Germinal center (tissue), 1 donor: ENCODE results near the gene NKIRAS2.

Source experiments
- DNase-seq: peaks from one replicate; pipeline ENCODE4 v3.0.0; 2012; ENCODE audit warnings: mixed read lengths, low spot score

The NKIRAS2 gene

GRCh38 chr17:42019509-42020404 is at the start of gene NKIRAS2:
TSS of gene NKIRAS2 (plus strand) at chr17:42020090. CDS start at chr17:42021578, 1,488 bp downstream.
- peak; percentile 94 for DNase-seq

GRCh38 chr17:41970901-41971331 is 49.0 kb upstream of the NKIRAS2 start:
- DNase-seq: no peak

GRCh38 chr17:41971721-41972523 is 48.0 kb upstream of the NKIRAS2 start:
- no peak for DNase-seq

GRCh38 chr17:41972571-41973407 is 47.1 kb upstream of the NKIRAS2 start:
- DNase-seq: no peak

- no peak for DNase-seq
These were observed 46.5 kb upstream of the NKIRAS2 start for GRCh38 chr17:41973408-41973811.

GRCh38 chr17:41974031-41974430 is 45.9 kb upstream of the NKIRAS2 start:
- no peak for DNase-seq

GRCh38 chr17:41974658-41975057 is 45.2 kb upstream of the NKIRAS2 start:
- no peak for DNase-seq

GRCh38 chr17:41975099-41976083 is 44.5 kb upstream of the NKIRAS2 start:
- no peak for DNase-seq

GRCh38 chr17:41976142-41976768 is 43.6 kb upstream of the NKIRAS2 start:
- no peak for DNase-seq

- DNase-seq: no peak
These were observed 41.9 kb upstream of the NKIRAS2 start for GRCh38 chr17:41977991-41978390.

- DNase-seq: no peak
These were observed 37.7 kb upstream of the NKIRAS2 start for GRCh38 chr17:41982026-41982760.

GRCh38 chr17:41984454-41984853 is 35.4 kb upstream of the NKIRAS2 start:
- DNase-seq: no peak

- no peak for DNase-seq
These were observed 34.0 kb upstream of the NKIRAS2 start for GRCh38 chr17:41985919-41986318.

GRCh38 chr17:41986634-41987033 is 33.3 kb upstream of the NKIRAS2 start:
- no peak for DNase-seq

GRCh38 chr17:41987642-41988041 is 32.2 kb upstream of the NKIRAS2 start:
- DNase-seq: no peak

- DNase-seq: no peak
These were observed 31.5 kb upstream of the NKIRAS2 start for GRCh38 chr17:41988418-41988817.

GRCh38 chr17:41989702-41990419 is 30.0 kb upstream of the NKIRAS2 start:
- DNase-seq: no peak

GRCh38 chr17:41992576-41992975 is 27.3 kb upstream of the NKIRAS2 start:
- DNase-seq: no peak

- DNase-seq: no peak
These were observed 23.1 kb upstream of the NKIRAS2 start for GRCh38 chr17:41996855-41997164.
